IMR-90 (cell line): ENCODE measurements around the gene ETV3L.

Experiments used
- CEBPB ChIP-seq: IDR thresholded peaks from 2 replicates; pipeline ENCODE4 v1.6.1; 2012; ENCODE audit warnings: low read depth, low read length, improper control_type of control experiment
- CTCF ChIP-seq: conservative IDR thresholded peaks from 2 replicates; pipeline ENCODE4 v1.5.1; 2012; ENCODE audit warnings: mild to moderate bottlenecking, low read depth, low read length, improper control_type of control experiment
- POLR2A ChIP-seq: IDR thresholded peaks from 2 replicates; pipeline ENCODE4 v1.6.1; 2012; ENCODE audit warnings: mild to moderate bottlenecking, low read depth, low read length
- SMC3 ChIP-seq: fragments of 150-350 bp; IDR thresholded peaks from 2 replicates; pipeline ENCODE4 v1.6.1; 2016; ENCODE audit warnings: low read depth, mild to moderate bottlenecking, antibody characterized with exemption, low read length, moderate library complexity

GRCh38 chr1:157077394-157077793, 22.2 kb downstream of the ETV3L start:
- TF ChIP-seq CEBPB = no peak
- no peak for TF ChIP-seq POLR2A
- no peak for TF ChIP-seq CTCF
- TF ChIP-seq SMC3 = no peak
